ENCODE data around the gene NAGK. TPM values are rescaled to one million over a fixed set of nuclear protein-coding genes. Genes with fewer than 3 reads are reported as not detected.

The NAGK gene
- polyA plus RNA-seq, 2 of the 4 experiments (the other 2 are of a cell fraction), result 42.2 to 119 TPM

DNA sequence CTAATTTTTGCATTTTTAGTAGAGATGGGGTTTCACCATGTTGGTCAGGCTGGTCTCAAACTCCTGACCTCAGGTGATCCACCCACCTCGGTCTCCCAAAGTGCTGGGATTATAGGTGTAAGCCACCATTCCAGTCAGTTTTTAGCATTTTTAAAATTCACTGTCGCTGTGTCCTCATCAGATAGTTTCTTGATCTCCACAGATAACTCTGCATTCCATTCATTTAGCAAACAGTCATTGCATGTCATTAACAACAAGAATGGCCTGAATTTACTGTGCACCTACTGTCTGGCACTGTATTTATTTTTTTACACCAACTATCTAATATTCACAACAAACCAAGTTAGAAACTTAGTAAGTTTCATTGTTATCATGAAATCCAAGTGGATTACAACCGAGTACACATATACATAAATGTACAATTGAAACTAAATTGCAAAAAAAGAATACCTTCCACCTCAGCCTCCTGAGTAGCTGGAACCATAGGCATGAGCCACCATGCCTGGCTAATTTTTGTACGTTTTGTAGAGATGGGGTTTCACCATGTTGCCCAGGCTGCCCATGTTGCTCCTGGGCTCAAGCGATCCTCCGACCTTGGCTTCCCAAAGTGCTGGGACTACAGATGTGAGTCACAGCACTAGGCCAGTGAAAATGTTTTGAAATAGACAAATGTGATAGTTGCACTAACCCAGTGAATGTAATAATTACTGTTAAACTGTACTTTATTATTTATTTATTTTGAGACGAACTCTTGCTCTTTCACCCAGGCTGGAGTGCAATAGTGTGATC lies 57.3 kb downstream of the NAGK start:
- no peaks in the 10 kb centered on the region for H3K9me3 ChIP-seq
- H3K4me1 ChIP-seq, result peaks cover 8% of the 10 kb centered on the region; the same call in 1 of the 3 replicates
- ATAC-seq (no peak), FAIRE-seq (no peak), DNase-seq (ENCODE audit: low read depth in 1 of 2, low spot score in 1 of 2) (no peak)
- no peak overlapping the region for H3K4me2 ChIP-seq
- no peak for TF ChIP-seq ZSCAN20 (CRISPR knock-in tag; IDR thresholded peaks at IDR 0.05)
- no peak for TF ChIP-seq CTCF (IDR thresholded peaks at IDR 0.05)
- no peak for TF ChIP-seq EP300 (IDR thresholded peaks at IDR 0.05)
- no peak for TF ChIP-seq ESRRA (IDR thresholded peaks at IDR 0.05; ENCODE audit: borderline replicate concordance, low read length)
- no peak for TF ChIP-seq KDM5A (IDR thresholded peaks at IDR 0.05)
- no peak for TF ChIP-seq MYC (IDR thresholded peaks at IDR 0.05; ENCODE audit: borderline replicate concordance, low read length)
- TF ChIP-seq BHLHE40 (IDR thresholded peaks at IDR 0.05; ENCODE audit: low read depth, low read length), result no peak
- no peak for TF ChIP-seq NPAS2 (CRISPR knock-in tag; IDR thresholded peaks at IDR 0.05; ENCODE audit: borderline replicate concordance)
- TF ChIP-seq, protein P1, sequence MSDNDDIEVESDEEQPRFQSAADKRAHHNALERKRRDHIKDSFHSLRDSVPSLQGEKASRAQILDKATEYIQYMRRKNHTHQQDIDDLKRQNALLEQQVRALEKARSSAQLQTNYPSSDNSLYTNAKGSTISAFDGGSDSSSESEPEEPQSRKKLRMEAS (IDR thresholded peaks at IDR 0.05), result no peak
- no peak for TF ChIP-seq ZC3H11A (IDR thresholded peaks at IDR 0.05)
- no peak for TF ChIP-seq HOXB13 (CRISPR knock-in tag; IDR thresholded peaks at IDR 0.05; ENCODE audit: low read depth)
- no peak for TF ChIP-seq JUNB (IDR thresholded peaks at IDR 0.05)
- TF ChIP-seq EHMT2 (IDR thresholded peaks at IDR 0.05; ENCODE audit: low read depth), result no peak
- TF ChIP-seq RCOR1 (IDR thresholded peaks at IDR 0.05; ENCODE audit: low read depth, low read length), result no peak
- no peak overlapping the region for H3K27ac ChIP-seq
- ChIA-PET POLR2A (interaction anchor here (1.0 kb wide), 1 partner anchor 57 kb away, joined by 6 read pairs; the partner anchor contains the start of gene NAGK), CTCF (interaction anchor here (1.0 kb wide), 1 partner anchor 24 kb away, joined by 3 read pairs; no protein-coding TSS in a partner anchor)
- H3K4me3 ChIP-seq, result no peak overlapping the region
- 87% methylated on average over 7 of the region's 7 CpGs for WGBS (ENCODE audit: missing lambda C conversion rate)

GRCh38 chr2:71126957-71127356 lies 58.5 kb downstream of the NAGK start:
- CTCF ChIA-PET, result interaction anchor here (1.0 kb wide), 1 partner anchor 22 kb away, joined by 3 read pairs; no protein-coding TSS in a partner anchor

More at GRCh38 chr2:71126957-71127356, 58.5 kb downstream of the NAGK start:
- Histone ChIP-seq H3K4me3 (no peak overlapping the region), H3K9me3 (no peaks in the 10 kb centered on the region), H3K4me2 (no peak overlapping the region), H3K4me1 (peaks cover 14% of the 10 kb centered on the region; the same call in 2 of the 3 replicates), H3K27ac (no peak overlapping the region)
- no peak for FAIRE-seq
- WGBS (ENCODE audit: missing lambda C conversion rate), result 74% methylated on average over 3 of the region's 3 CpGs
- TF ChIP-seq MAFK (IDR thresholded peaks at IDR 0.05; ENCODE audit: partially characterized antibody) (no peak), NR3C1 (IDR thresholded peaks at IDR 0.05) (no peak), HOXA7 (CRISPR knock-in tag; IDR thresholded peaks at IDR 0.05) (no peak), HDAC2 (IDR thresholded peaks at IDR 0.05) (no peak), RARB (CRISPR knock-in tag; IDR thresholded peaks at IDR 0.05) (no peak), USF2 (IDR thresholded peaks at IDR 0.05) (no peak), FOSB (CRISPR knock-in tag; IDR thresholded peaks at IDR 0.05) (no peak)
- TF ChIP-seq, protein P1 (IDR thresholded peaks at IDR 0.05), result no peak
- TF ChIP-seq, protein P2, sequence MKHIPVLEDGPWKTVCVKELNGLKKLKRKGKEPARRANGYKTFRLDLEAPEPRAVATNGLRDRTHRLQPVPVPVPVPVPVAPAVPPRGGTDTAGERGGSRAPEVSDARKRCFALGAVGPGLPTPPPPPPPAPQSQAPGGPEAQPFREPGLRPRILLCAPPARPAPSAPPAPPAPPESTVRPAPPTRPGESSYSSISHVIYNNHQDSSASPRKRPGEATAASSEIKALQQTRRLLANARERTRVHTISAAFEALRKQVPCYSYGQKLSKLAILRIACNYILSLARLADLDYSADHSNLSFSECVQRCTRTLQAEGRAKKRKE (CRISPR knock-in tag; IDR thresholded peaks at IDR 0.05; ENCODE audit: low read depth), result no peak
- no peak for ATAC-seq
- DNase-seq (ENCODE audit: low read depth in 1 of 2, low spot score in 1 of 2), result no peak
- POLR2A ChIA-PET, result interaction anchor here (0.7 to 1.0 kb wide), 2 partner anchors 9 to 59 kb away, joined by 3 to 6 read pairs; partner anchors contain the start of gene NAGK

Other genes with a start within 250 kb of the NAGK start
- gene CLEC4F, start 248.0 kb upstream of the NAGK start, polyA plus RNA-seq (2011; rRNA removed), result not detected in 2 replicates
- not detected in 3 replicates for gene CLEC4F, start 248.0 kb upstream of the NAGK start, polyA plus RNA-seq (2017; fragmentation: RNase III; extraction: RNeasy Plus Mini Kit Qiagen cat#74134 plus additional on column Dnase treatment)
- gene CD207, start 232.8 kb upstream of the NAGK start, polyA plus RNA-seq (2011; rRNA removed), result 0.05 TPM in 1 of 2 replicates, not detected in the other
- gene CD207, start 232.8 kb upstream of the NAGK start, polyA plus RNA-seq (2017; fragmentation: RNase III; extraction: RNeasy Plus Mini Kit Qiagen cat#74134 plus additional on column Dnase treatment), result 0.04 TPM in 1 of 3 replicates, not detected in the others
- 1.6 and 1.8 TPM in 2 replicates for gene VAX2, start 168.1 kb upstream of the NAGK start, polyA plus RNA-seq (2011; rRNA removed)
- 2.1 to 3.6 TPM (median 3.3 TPM) in 3 replicates for gene VAX2, start 168.1 kb upstream of the NAGK start, polyA plus RNA-seq (2017; fragmentation: RNase III; extraction: RNeasy Plus Mini Kit Qiagen cat#74134 plus additional on column Dnase treatment)
- 1.9 and 3.2 TPM in 2 replicates for gene ATP6V1B1, start 132.7 kb upstream of the NAGK start, polyA plus RNA-seq (2011; rRNA removed)
- 2.5 to 2.8 TPM (median 2.7 TPM) in 3 replicates for gene ATP6V1B1, start 132.7 kb upstream of the NAGK start, polyA plus RNA-seq (2017; fragmentation: RNase III; extraction: RNeasy Plus Mini Kit Qiagen cat#74134 plus additional on column Dnase treatment)
- not detected in 2 replicates for gene ANKRD53, start 90.0 kb upstream of the NAGK start, polyA plus RNA-seq (2011; rRNA removed)
- gene ANKRD53, start 90.0 kb upstream of the NAGK start, polyA plus RNA-seq (2017; fragmentation: RNase III; extraction: RNeasy Plus Mini Kit Qiagen cat#74134 plus additional on column Dnase treatment), result not detected in 3 replicates
- 87.1 and 109 TPM in 2 replicates for gene TEX261, start 73.8 kb upstream of the NAGK start, polyA plus RNA-seq (2011; rRNA removed)
- gene TEX261, start 73.8 kb upstream of the NAGK start, polyA plus RNA-seq (2017; fragmentation: RNase III; extraction: RNeasy Plus Mini Kit Qiagen cat#74134 plus additional on column Dnase treatment), result 71.3 to 76.3 TPM (median 73.6 TPM) in 3 replicates
- 15.8 and 17.7 TPM in 2 replicates for gene MCEE, start 61.6 kb downstream of the NAGK start, polyA plus RNA-seq (2011; rRNA removed)
- 9.7 to 10.7 TPM (median 10.3 TPM) in 3 replicates for gene MCEE, start 61.6 kb downstream of the NAGK start, polyA plus RNA-seq (2017; fragmentation: RNase III; extraction: RNeasy Plus Mini Kit Qiagen cat#74134 plus additional on column Dnase treatment)
- gene MPHOSPH10, start 62.0 kb downstream of the NAGK start, polyA plus RNA-seq (2011; rRNA removed), result 25.9 and 51.7 TPM in 2 replicates
- gene MPHOSPH10, start 62.0 kb downstream of the NAGK start, polyA plus RNA-seq (2017; fragmentation: RNase III; extraction: RNeasy Plus Mini Kit Qiagen cat#74134 plus additional on column Dnase treatment), result 39.2 to 43.8 TPM (median 41.1 TPM) in 3 replicates
- gene PAIP2B, start 158.5 kb downstream of the NAGK start, polyA plus RNA-seq (2011; rRNA removed), result 0.84 and 0.94 TPM in 2 replicates
- 0.54 to 0.70 TPM (median 0.61 TPM) in 3 replicates for gene PAIP2B, start 158.5 kb downstream of the NAGK start, polyA plus RNA-seq (2017; fragmentation: RNase III; extraction: RNeasy Plus Mini Kit Qiagen cat#74134 plus additional on column Dnase treatment)

All from A549 (cell line).